Mononuclear cell (primary cell): ENCODE results near the gene NDUFB10. TPM values are rescaled to one million over a fixed set of nuclear protein-coding genes. Genes with fewer than 3 reads are reported as not detected.

ENCODE experiments used
- H3K27me3 ChIP-seq: 2 replicates; pipeline ENCODE4 v1.6.0; 2011; ENCODE audit warnings: low read length, control low read depth; ENCODE audit not compliant: insufficient read depth
- H3K4me1 ChIP-seq: 2 replicates; pipeline ENCODE4 v1.5.1; 2011; ENCODE audit warnings: mild to moderate bottlenecking, low read length, control low read depth; ENCODE audit not compliant: insufficient read depth
- H3K4me3 ChIP-seq: 2 replicates; pipeline ENCODE4 v1.5.1; 2011; ENCODE audit warnings: mild to moderate bottlenecking, low read length, moderate library complexity
- H3K9me3 ChIP-seq: 2 replicates; pipeline ENCODE4 v1.5.1; 2011; ENCODE audit warnings: low read depth, mild to moderate bottlenecking, control low read depth, low read length
- total RNA-seq: library from RNA; depleted of rRNA; stranded (reverse); fragments of >200 nt; gene quantifications from one replicate; pipeline ENCODE4 v1.2.3, GENCODE V29; 2012

The NDUFB10 gene
- total RNA-seq, 1 donor = 57.1 TPM

- Histone ChIP-seq H3K4me1 (peaks cover 47% of the 10 kb centered on the region), H3K27me3 (no peaks in the 10 kb centered on the region), H3K9me3 (no peaks in the 10 kb centered on the region), H3K4me3 (no peak overlapping the region)
Measured at GRCh38 chr16:2003827-2004641, 44.7 kb downstream of the NDUFB10 start.

GRCh38 chr16:2004795-2005517 is 45.6 kb downstream of the NDUFB10 start:
- peaks cover 50% of the 10 kb centered on the region for H3K4me1 ChIP-seq
- no peaks in the 10 kb centered on the region for H3K27me3 ChIP-seq
- H3K4me3 ChIP-seq = no peak overlapping the region
- no peaks in the 10 kb centered on the region for H3K9me3 ChIP-seq

DNA sequence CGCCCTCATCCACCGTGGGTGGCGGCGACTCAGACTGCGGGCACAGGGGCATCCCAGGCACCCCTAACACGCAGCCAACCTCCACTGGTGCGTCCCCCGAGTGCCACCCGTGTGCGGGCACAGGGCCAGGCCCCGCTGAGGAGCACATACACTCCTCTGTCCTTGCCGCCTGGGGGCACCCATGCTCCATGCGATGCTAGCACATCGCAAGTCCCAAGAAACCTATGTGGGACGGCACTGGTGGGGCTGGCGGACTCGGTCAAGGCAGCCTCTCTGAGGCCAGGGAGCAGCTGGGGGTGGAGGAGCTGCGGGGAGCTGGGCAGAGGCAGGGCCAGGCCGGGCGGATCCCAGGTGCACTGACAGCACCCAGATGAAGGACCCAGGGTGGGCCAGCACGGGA is 46.3 kb downstream of the NDUFB10 start:
- no peaks in the 10 kb centered on the region for H3K9me3 ChIP-seq
- no peak overlapping the region for H3K4me3 ChIP-seq
- no peaks in the 10 kb centered on the region for H3K27me3 ChIP-seq
- peaks cover 56% of the 10 kb centered on the region for H3K4me1 ChIP-seq

- no peaks in the 10 kb centered on the region for H3K9me3 ChIP-seq
- H3K4me1 ChIP-seq = peaks cover 58% of the 10 kb centered on the region
- H3K27me3 ChIP-seq = no peaks in the 10 kb centered on the region
- H3K4me3 ChIP-seq = no peak overlapping the region
Measured at GRCh38 chr16:2006317-2006716, 47.0 kb downstream of the NDUFB10 start.

GRCh38 chr16:2007081-2007836 is 47.9 kb downstream of the NDUFB10 start:
- Histone ChIP-seq H3K4me1 (peaks cover 58% of the 10 kb centered on the region), H3K4me3 (no peak overlapping the region), H3K9me3 (no peaks in the 10 kb centered on the region), H3K27me3 (no peaks in the 10 kb centered on the region)

GRCh38 chr16:2008009-2008526 is 48.7 kb downstream of the NDUFB10 start:
- Histone ChIP-seq H3K4me3 (no peak overlapping the region), H3K9me3 (no peaks in the 10 kb centered on the region), H3K4me1 (peaks cover 58% of the 10 kb centered on the region), H3K27me3 (no peaks in the 10 kb centered on the region)

DNA sequence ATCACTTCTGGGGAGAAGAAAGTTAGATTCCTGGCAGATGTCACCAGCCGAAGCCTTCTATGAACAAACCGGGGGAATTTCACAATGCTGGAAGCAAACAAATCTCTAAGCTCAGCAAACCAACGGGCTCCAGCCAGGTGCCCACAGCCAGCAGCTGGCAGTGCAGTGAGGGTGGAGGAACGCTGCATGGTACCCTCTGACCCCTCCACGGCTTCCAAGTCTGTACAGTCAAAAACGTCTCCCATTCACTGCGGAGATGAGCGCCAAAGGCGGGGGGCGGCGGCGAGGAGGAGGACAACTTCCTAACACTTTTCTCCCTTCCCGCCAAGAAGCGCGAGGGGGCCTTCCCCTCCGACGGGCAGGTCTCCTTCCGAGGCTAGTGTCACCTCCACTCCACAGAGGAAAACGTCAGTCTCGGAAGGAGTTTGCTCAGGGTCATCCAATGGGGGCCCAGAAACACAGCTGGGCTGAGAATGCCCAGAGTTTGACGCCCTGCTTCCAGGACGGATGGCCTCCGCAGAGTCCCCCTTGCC is 49.4 kb downstream of the NDUFB10 start:
- Histone ChIP-seq H3K9me3 (no peaks in the 10 kb centered on the region), H3K4me1 (peaks cover 58% of the 10 kb centered on the region), H3K27me3 (no peaks in the 10 kb centered on the region), H3K4me3 (peak overlapping the region; percentile 68)

- Histone ChIP-seq H3K27me3 (no peaks in the 10 kb centered on the region), H3K4me1 (peaks cover 53% of the 10 kb centered on the region), H3K9me3 (no peaks in the 10 kb centered on the region), H3K4me3 (peak overlapping the region; percentile 68)
Measured at GRCh38 chr16:2009164-2009711, 49.9 kb downstream of the NDUFB10 start.

- H3K4me3 ChIP-seq = peak within 1 kb of the TSS; percentile 68
- no peaks in the 10 kb centered on the region for H3K27me3 ChIP-seq
- H3K9me3 ChIP-seq = no peaks in the 10 kb centered on the region
- peaks cover 52% of the 10 kb centered on the region for H3K4me1 ChIP-seq
Measured at GRCh38 chr16:2009791-2010510, 50.6 kb downstream of the NDUFB10 start, which contains the start of gene ZNF598. Gene ZNF598, minus strand, starts transcription at chr16:2009821.

Other genes with a start within 250 kb of the NDUFB10 start
- gene NME3, start 188.0 kb upstream of the NDUFB10 start, total RNA-seq = 17.6 TPM
- gene EME2, start 186.7 kb upstream of the NDUFB10 start, total RNA-seq = 13.3 TPM
- 17.1 TPM for gene MRPS34, start 186.4 kb upstream of the NDUFB10 start, total RNA-seq
- gene SPSB3, start 177.0 kb upstream of the NDUFB10 start, total RNA-seq = 40.0 TPM
- gene NUBP2, start 176.6 kb upstream of the NDUFB10 start, total RNA-seq = 26.2 TPM
- gene IGFALS, start 165.8 kb upstream of the NDUFB10 start, total RNA-seq = 0.63 TPM
- 14.3 TPM for gene HAGH, start 132.7 kb upstream of the NDUFB10 start, total RNA-seq
- 7.0 TPM for gene FAHD1, start 132.3 kb upstream of the NDUFB10 start, total RNA-seq
- not detected for gene MEIOB, start 87.4 kb upstream of the NDUFB10 start, total RNA-seq
- gene HS3ST6, start 41.1 kb upstream of the NDUFB10 start, total RNA-seq = not detected
- 5.8 TPM for gene MSRB1, start 16.3 kb upstream of the NDUFB10 start, total RNA-seq
- not detected for gene RPL3L, start 4.8 kb upstream of the NDUFB10 start, total RNA-seq
- 2,256 TPM for gene RPS2, start 5.3 kb downstream of the NDUFB10 start, total RNA-seq
- not detected for gene RNF151, start 7.3 kb downstream of the NDUFB10 start, total RNA-seq
- 6.4 TPM for gene TBL3, start 12.5 kb downstream of the NDUFB10 start, total RNA-seq
- gene NOXO1, start 21.9 kb downstream of the NDUFB10 start, total RNA-seq = not detected
- gene GFER, start 24.7 kb downstream of the NDUFB10 start, total RNA-seq = 9.0 TPM
- 2.9 TPM for gene SYNGR3, start 30.4 kb downstream of the NDUFB10 start, total RNA-seq
- 18.6 TPM for gene ZNF598, start 50.3 kb downstream of the NDUFB10 start, total RNA-seq
- not detected for gene NPW, start 60.2 kb downstream of the NDUFB10 start, total RNA-seq
- 0.84 TPM for gene NHERF2, start 67.4 kb downstream of the NDUFB10 start, total RNA-seq
- gene NTHL1, start 88.3 kb downstream of the NDUFB10 start, total RNA-seq = 3.1 TPM
- gene TSC2, start 88.4 kb downstream of the NDUFB10 start, total RNA-seq = 28.3 TPM
- gene PKD1, start 176.4 kb downstream of the NDUFB10 start, total RNA-seq = 49.6 TPM
- not detected for gene RAB26, start 189.1 kb downstream of the NDUFB10 start, total RNA-seq
- gene TRAF7, start 196.2 kb downstream of the NDUFB10 start, total RNA-seq = 17.9 TPM
- gene CASKIN1, start 237.1 kb downstream of the NDUFB10 start, total RNA-seq = not detected
- 11.0 TPM for gene MLST8, start 245.9 kb downstream of the NDUFB10 start, total RNA-seq